B cell (primary cell): ENCODE data around the gene TPCN2. TPM values are rescaled to one million over a fixed set of nuclear protein-coding genes. Genes with fewer than 3 reads are reported as not detected.

Experiments
- ATAC-seq: fragments of 200-7000 bp; cut with Tn5 transposase; one replicate; pipeline ENCODE4 v1.10.0; 2021; ENCODE audit warnings: low read depth, mild to moderate bottlenecking, moderate number of reproducible peaks, moderate library complexity
- CTCF ChIA-PET: fragments of 350-600 bp; sonication (Branson Sonifier 250); formaldehyde crosslinking; loops from one replicate; lab custom pipeline; 2021; ENCODE audit warnings: antibody characterized with exemption, inconsistent platforms; lab: Charles Lee
- POLR2A ChIA-PET: fragments of 350-600 bp; sonication (Branson Sonifier 250); formaldehyde crosslinking; loops from one replicate; lab custom pipeline; 2021; ENCODE audit warnings: antibody characterized with exemption; lab: Charles Lee
- DNase-seq: peaks from one replicate; pipeline ENCODE4 v3.0.0; 2013
- H2AFZ ChIP-seq: 2 replicates; pipeline ENCODE4 v1.6.1; 2012; ENCODE audit warnings: mild to moderate bottlenecking, low read depth, low read length; ENCODE audit not compliant: insufficient read depth, poor library complexity, severe bottlenecking
- H3K27ac ChIP-seq, 2 donors: 1 replicate in 1 of 2; 2 replicates in 1 of 2; pipeline ENCODE4 v1.5.1; 2012 to 2013; ENCODE audit warnings: low read length in 2 of 2, mild to moderate bottlenecking in 2 of 2, moderate library complexity in 1 of 2
- H3K27me3 ChIP-seq, 4 experiments: fragments of 200-600 bp in 1 of 4; sonication (generic) in 1 of 4; replicated peaks in 1 of 4; 1 replicate in 2 of 4; 2 replicates in 2 of 4; pipeline versions ENCODE4 v1.6.1 to v1.7.0; 2013 to 2016; ENCODE audit warnings: low read length in 3 of 4, mild to moderate bottlenecking in 2 of 4, mixed read lengths in 1 of 4, moderate library complexity in 1 of 4; ENCODE audit not compliant: insufficient read depth in 4 of 4, control insufficient read depth in 3 of 4; ENCODE audit errors: control extremely low read depth in 1 of 4
- H3K36me3 ChIP-seq, 2 experiments: replicated peaks in 1 of 2; 1 replicate in 1 of 2; 2 replicates in 1 of 2; pipeline versions ENCODE4 v1.6.1 to v1.7.1; 2013; ENCODE audit warnings: low read length in 1 of 2; ENCODE audit not compliant: insufficient read depth in 2 of 2, control insufficient read depth in 1 of 2; ENCODE audit errors: control extremely low read depth in 1 of 2, extremely low read depth in 1 of 2
- H3K4me1 ChIP-seq, 2 donors: fragments of 200-600 bp in 1 of 2; sonication (generic) in 1 of 2; 1 replicate in 1 of 2; 2 replicates in 1 of 2; pipeline versions ENCODE4 v1.5.1 to v1.6.1; 2013 to 2017; ENCODE audit warnings: low read length in 2 of 2; ENCODE audit not compliant: control insufficient read depth in 2 of 2, insufficient read depth in 2 of 2
- H3K4me2 ChIP-seq: replicated peaks from 2 replicates; pipeline ENCODE3; 2012; ENCODE audit warnings: mild to moderate bottlenecking, low read depth, low read length; ENCODE audit not compliant: poor library complexity, severe bottlenecking
- H3K4me3 ChIP-seq, 5 experiments: fragments of 200-600 bp in 1 of 5; sonication (generic) in 1 of 5; 1 replicate in 3 of 5; 2 replicates in 2 of 5; pipeline versions ENCODE4 v1.5.1 to v1.7.0; 2011 to 2016; ENCODE audit warnings: low read length in 4 of 5, mild to moderate bottlenecking in 4 of 5, low read depth in 2 of 5, control low read depth in 1 of 5, moderate library complexity in 1 of 5; ENCODE audit not compliant: insufficient read depth in 1 of 5; ENCODE audit errors: control extremely low read depth in 1 of 5, extremely low read depth in 1 of 5
- H3K79me2 ChIP-seq: fragments of 200-600 bp; sonication (generic); one replicate; pipeline ENCODE4 v1.6.0; 2016; ENCODE audit warnings: low read length; ENCODE audit not compliant: control insufficient read depth, insufficient read depth
- H3K9ac ChIP-seq: fragments of 200-600 bp; sonication (generic); 2 replicates; pipeline ENCODE4 v1.6.1; 2017; ENCODE audit warnings: mild to moderate bottlenecking, low read length, moderate library complexity
- H3K9me3 ChIP-seq, 3 donors: one replicate each; pipeline versions ENCODE4 v1.6.1 to v1.7.1; 2013; ENCODE audit warnings: low read length in 2 of 3; ENCODE audit not compliant: control insufficient read depth in 2 of 3, insufficient read depth in 1 of 3; ENCODE audit errors: control extremely low read depth in 1 of 3
- H4K20me1 ChIP-seq: 2 replicates; pipeline ENCODE4 v1.6.0; 2012; ENCODE audit warnings: mild to moderate bottlenecking, low read length; ENCODE audit not compliant: insufficient read depth, control insufficient read depth, poor library complexity, severe bottlenecking
- H3K27ac Mint-ChIP-seq: one replicate; pipeline ENCODE4 v1.8.0; 2021; ENCODE audit warnings: mixed read lengths
- H3K27me3 Mint-ChIP-seq: one replicate; pipeline ENCODE4 v1.8.0; 2021; ENCODE audit warnings: mixed read lengths
- H3K4me1 Mint-ChIP-seq: one replicate; pipeline ENCODE4 v1.8.0; 2021; ENCODE audit warnings: mixed read lengths
- H3K4me3 Mint-ChIP-seq: one replicate; pipeline ENCODE4 v1.8.0; 2021; ENCODE audit warnings: mixed read lengths
- H3K9me3 Mint-ChIP-seq: one replicate; pipeline ENCODE4 v1.8.0; 2022; ENCODE audit warnings: mixed read lengths; ENCODE audit not compliant: insufficient read depth
- EZH2 ChIP-seq: IDR thresholded peaks from 2 replicates; pipeline ENCODE4 v1.6.1; 2012; ENCODE audit warnings: borderline replicate concordance, low read depth, mild to moderate bottlenecking, moderate library complexity, low read length; ENCODE audit not compliant: insufficient read depth, poor library complexity, severe bottlenecking
- WGBS: methylation state at CpG from one replicate; pipeline ENCODE4 v1.1.5; 2013; ENCODE audit warnings: missing lambda C conversion rate; ENCODE audit not compliant: insufficient coverage; 5-methylcytosine and 5-hydroxymethylcytosine counted together
- intact Hi-C: fragments of 100-400 bp; cut with micrococcal nuclease; formaldehyde crosslinking; loops from one replicate; pipeline ENCODE4 v1.10.0; 2022
- polyA plus RNA-seq: library from polyadenylated mRNA; depleted of rRNA; stranded (reverse); fragments of >200 nt; gene quantifications from 2 replicates; pipeline ENCODE4 v1.2.3, GENCODE V29; 2012
- total RNA-seq, 2 donors: library from RNA; stranded (reverse); fragments of 120-200 nt in 1 of 2; gene quantifications; 1 replicate in 1 of 2; 2 replicates in 1 of 2; pipeline versions ENCODE4 v1.2.3 to v1.2.4, GENCODE V29; 2013 to 2022
- TF ChIP-seq, protein P1 (sequence below): fragments of 200-600 bp; IDR thresholded peaks from one replicate; pipeline ENCODE4 v1.8.0; 2022; ENCODE audit warnings: antibody characterized with exemption, mild to moderate bottlenecking

TPCN2 gene
- total and polyA plus RNA-seq, 2 donors (not counting 1 experiment from before 2014, with no cell fraction given): 16.8 to 71.4 TPM

DNA sequence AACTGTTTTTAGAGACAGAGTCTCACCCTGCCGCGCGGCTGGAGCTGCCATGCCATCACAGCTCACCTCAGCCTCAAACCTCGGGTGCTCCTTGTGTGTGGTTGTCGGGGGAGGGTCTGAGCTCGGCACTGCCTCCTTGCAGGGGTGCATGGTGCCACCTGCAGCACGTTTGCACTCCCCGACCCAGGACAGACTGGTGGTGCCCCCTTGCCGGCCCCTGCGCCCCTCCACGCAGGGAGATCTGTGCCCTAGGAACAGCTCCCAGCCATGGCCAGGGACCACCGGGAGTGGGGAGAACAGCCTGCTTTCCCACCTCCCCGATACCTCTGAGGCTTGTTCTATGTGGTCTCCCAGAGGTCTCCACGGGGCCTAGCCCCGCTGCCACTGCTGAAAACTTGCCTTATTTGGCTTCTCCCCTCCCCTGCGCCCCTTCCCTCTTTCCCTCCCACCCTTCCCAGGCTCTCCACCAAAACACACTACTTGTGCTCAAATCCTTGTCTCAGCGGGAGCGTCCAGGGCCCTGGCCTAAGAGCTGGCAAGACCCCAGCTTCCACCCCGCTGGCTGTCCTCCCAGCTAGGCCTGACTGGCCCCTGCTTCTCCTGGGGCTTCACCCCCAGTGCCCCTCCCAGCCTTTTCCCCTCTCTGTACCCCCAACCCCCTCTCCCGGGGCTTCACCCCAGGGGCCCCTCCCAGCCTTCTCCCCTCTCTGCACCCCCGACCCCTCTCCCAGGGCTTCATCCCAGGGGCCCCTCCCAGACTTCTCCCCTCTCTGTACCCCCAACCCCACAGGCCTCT is 13.4 kb upstream of the TPCN2 start:
- Histone ChIP-seq H2AFZ (no peak overlapping the region), H3K4me1 (no peaks in the 10 kb centered on the region), H4K20me1 (no peaks in the 10 kb centered on the region), H3K4me2 (no peak overlapping the region), H3K4me3 (no peak overlapping the region), H3K27me3 (no peaks in the 10 kb centered on the region), H3K79me2 (no peaks in the 10 kb centered on the region), H3K27ac (no peak overlapping the region), H3K36me3 (no peaks in the 10 kb centered on the region), H3K9me3 (no peaks in the 10 kb centered on the region), H3K9ac (no peak overlapping the region)
- H3K27me3 Mint-ChIP-seq: peaks cover 13% of the 10 kb centered on the region
- no peaks in the 10 kb centered on the region for H3K9me3 Mint-ChIP-seq
- 86% methylated on average over 21 of the region's 21 CpGs for WGBS
- intact Hi-C loops: no loop called here
- H3K4me3 Mint-ChIP-seq: no peak overlapping the region
- no peak overlapping the region for H3K27ac Mint-ChIP-seq
- CTCF ChIA-PET: no interaction called here
- DNase-seq (no peak), ATAC-seq (no peak)
- POLR2A ChIA-PET: no interaction called here
- H3K4me1 Mint-ChIP-seq: no peaks in the 10 kb centered on the region
- TF ChIP-seq, protein P1, sequence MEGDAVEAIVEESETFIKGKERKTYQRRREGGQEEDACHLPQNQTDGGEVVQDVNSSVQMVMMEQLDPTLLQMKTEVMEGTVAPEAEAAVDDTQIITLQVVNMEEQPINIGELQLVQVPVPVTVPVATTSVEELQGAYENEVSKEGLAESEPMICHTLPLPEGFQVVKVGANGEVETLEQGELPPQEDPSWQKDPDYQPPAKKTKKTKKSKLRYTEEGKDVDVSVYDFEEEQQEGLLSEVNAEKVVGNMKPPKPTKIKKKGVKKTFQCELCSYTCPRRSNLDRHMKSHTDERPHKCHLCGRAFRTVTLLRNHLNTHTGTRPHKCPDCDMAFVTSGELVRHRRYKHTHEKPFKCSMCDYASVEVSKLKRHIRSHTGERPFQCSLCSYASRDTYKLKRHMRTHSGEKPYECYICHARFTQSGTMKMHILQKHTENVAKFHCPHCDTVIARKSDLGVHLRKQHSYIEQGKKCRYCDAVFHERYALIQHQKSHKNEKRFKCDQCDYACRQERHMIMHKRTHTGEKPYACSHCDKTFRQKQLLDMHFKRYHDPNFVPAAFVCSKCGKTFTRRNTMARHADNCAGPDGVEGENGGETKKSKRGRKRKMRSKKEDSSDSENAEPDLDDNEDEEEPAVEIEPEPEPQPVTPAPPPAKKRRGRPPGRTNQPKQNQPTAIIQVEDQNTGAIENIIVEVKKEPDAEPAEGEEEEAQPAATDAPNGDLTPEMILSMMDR: no peak
- no peak for TF ChIP-seq EZH2

DNA sequence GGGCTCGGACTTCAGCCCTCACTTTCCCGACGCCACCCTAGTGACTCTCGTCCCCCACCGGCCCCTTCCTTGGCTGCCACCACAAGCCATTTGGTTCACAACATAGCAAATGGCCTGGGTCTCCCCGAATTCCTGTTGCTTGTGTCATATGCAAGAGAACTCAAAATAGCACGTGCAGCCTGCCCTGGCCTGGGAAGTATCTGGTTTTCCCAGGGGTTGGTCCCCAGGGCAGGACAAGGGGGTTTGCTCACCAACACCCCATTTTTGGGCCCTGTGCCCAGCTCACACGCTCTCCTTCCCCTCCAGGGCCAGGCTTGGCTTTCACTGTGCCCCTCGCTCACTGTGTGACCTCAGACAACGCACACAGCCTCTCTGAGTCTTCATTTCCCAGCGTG is 12.8 kb upstream of the TPCN2 start:
- Histone ChIP-seq H3K27ac (no peak overlapping the region), H3K9ac (no peak overlapping the region), H3K36me3 (no peaks in the 10 kb centered on the region), H3K79me2 (no peaks in the 10 kb centered on the region), H3K4me3 (no peak overlapping the region), H2AFZ (no peak overlapping the region), H3K27me3 (no peaks in the 10 kb centered on the region), H3K4me2 (no peak overlapping the region), H3K9me3 (no peaks in the 10 kb centered on the region), H3K4me1 (no peaks in the 10 kb centered on the region), H4K20me1 (no peaks in the 10 kb centered on the region)
- H3K9me3 Mint-ChIP-seq: no peaks in the 10 kb centered on the region
- no peak overlapping the region for H3K4me3 Mint-ChIP-seq
- intact Hi-C loops: no loop called here
- POLR2A ChIA-PET: no interaction called here
- H3K27ac Mint-ChIP-seq: no peak overlapping the region
- no peak for ATAC-seq
- WGBS: 92% methylated on average over 10 of the region's 11 CpGs
- H3K4me1 Mint-ChIP-seq: peaks cover 3% of the 10 kb centered on the region
- no peak for DNase-seq
- CTCF ChIA-PET: no interaction called here
- peaks cover 13% of the 10 kb centered on the region for H3K27me3 Mint-ChIP-seq
- TF ChIP-seq EZH2: no peak
- TF ChIP-seq, protein P1: no peak
